ENCODE data around the gene LIM2.

LIM2 gene

GRCh38 chr19:51365211-51365964 lies 22.4 kb downstream of the LIM2 start:
- peak; percentile 45 for DNase-seq

DNA sequence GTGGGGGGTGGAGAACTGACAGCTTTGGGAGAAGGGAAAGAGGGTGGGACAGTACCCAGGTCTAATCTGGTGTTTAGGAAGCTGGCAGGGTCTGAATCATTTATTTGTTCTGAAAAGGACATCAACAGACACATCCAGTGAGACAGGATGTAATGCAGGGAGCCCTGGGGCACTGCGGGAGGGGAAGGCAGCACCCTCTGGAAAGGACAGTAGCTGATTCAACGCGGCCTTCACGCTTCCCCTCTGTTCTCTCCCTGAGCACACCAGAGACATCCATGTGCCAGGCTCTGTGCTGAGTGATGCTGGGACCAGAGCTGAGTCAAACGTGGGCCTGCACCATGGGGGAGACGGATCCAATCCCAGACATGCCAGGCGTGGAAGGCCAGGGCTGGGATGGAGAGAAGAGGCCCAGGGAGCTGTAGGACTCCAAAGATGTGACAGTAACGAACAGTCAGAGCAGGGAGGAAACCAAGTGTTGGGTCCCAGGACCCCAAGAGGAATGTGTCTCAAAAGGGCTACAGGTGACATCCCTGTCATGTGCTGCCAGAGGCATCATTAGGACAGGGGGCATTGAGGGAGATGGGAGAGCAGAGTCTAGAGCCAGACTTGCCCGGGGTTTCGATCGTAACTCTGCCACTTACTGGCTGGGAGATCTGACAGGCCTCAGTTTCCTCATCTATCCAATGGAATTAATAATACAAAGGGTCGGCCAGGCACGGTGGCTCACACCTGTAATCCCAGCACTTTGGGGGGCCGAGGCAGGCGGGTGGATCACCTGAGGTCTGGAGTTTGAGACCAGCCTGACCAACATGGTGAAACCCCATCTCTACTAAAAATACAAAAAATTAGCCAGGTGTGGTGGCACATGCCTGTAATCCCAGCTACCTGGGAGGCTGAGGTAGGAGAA lies 23.3 kb downstream of the LIM2 start:
- DNase-seq = peak; percentile 47

DNA sequence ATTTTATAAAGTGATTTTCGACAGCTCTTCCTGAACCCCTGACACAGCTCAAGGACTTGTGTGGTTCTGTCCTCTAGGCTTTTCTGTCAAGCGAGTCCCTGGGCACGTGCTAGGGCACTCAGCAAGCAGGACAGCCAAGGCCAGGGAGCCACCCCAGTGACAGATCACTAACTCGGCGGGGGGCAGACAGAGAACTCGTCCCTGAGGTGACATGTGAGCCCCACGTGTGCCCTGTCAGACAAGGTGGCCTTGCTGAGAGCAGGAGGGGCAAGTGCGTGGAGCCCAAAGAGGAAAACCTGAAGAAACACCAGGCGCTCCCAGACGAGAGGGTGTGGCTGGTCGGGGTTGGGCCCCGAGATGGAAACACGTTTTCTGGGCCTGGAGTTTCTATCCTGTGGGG lies 26.5 kb downstream of the LIM2 start:
- DNase-seq = no peak

DNA sequence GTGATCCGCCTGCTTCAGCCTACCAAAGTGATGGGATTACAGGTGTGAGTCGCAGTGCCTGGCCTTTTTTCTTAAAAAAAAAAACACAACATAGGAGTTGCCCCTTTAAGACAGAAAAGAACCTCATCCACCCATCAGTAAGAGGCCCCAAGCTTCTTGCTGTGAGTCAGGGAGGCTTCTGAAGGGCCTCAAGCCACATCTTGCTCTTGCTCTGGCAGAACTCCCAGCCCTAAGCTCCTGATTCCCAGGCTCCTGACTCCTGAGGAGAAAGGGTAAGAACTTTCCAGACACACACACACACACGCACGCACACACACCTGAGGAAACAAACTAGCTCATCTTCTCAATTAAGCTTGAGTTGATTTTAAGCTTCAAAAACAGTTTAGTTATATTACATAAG lies 28.5 kb downstream of the LIM2 start:
- DNase-seq = peak; percentile 68

- no peak for DNase-seq
Measured at GRCh38 chr19:51357952-51358351, 29.8 kb downstream of the LIM2 start.

DNA sequence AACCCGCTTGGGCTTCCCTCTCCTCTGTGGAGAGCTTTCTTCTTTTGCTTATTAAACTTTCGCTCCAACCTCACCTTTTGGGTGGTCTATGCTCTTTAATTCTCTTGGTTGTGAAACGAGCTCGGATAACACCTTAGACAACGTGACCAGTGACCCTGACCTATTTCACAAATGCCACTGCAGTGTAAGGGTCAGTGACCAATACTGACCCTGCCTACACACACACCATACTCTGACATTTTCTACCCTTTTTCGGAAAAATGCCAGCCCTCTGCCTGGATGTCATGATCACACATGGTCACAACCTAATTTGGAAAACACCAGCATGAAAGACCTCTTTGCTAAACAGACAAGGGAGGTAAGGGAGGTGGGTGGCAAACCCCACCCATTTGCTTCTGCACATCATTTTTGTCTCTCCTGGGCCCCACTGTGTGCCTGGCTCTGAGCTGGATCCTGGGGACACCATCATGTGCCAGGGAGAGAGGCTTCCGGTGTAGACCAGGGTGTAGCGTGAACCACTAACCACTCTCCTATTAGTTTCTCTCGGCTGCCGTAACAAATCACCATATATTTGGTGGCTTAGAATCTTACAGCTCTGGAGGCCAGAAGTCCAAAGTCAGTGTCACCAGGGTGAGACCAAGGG lies 31.5 kb downstream of the LIM2 start:
- DNase-seq = no peak

- no peak for DNase-seq
Measured at GRCh38 chr19:51354742-51355148, 33.0 kb downstream of the LIM2 start.

- no peak for DNase-seq
Measured at GRCh38 chr19:51354103-51354741, 33.6 kb downstream of the LIM2 start.

GRCh38 chr19:51352783-51353360 lies 34.9 kb downstream of the LIM2 start:
- no peak for DNase-seq

GRCh38 chr19:51351266-51351990 lies 36.3 kb downstream of the LIM2 start:
- no peak for DNase-seq

DNA sequence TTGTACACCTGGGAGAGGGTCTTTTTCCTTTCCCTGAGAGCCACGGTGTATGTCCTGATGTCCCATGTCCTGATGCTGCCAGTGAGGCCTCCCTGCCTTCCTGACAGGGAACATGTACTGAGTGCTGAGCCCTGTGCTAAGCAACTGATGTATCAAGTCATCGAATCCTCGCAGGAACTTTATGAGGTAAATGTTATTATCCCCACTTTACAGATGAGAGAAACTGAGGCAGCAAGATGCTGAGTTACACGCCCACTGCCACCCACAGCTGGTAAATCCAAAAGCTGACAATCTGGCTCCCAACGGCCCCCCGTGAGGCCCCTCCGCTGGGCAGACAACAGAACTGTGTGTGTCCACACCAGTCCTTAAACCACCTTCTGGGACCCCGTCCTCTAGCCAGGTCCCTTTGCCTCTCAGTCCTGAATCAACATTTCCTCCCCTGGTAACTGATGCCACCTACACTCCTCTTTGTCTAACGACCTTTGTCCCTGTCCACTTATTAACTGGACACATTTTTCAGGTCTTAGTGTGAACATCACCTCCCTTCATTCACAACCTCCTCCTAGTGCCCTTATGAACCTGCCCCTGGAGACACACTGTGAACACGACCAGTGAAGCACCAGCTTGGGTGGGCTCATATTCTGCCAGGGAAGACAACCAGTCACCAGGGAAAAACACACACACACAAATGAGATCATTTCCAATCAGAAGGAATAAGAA lies 40.4 kb downstream of the LIM2 start:
- DNase-seq = no peak

DNA sequence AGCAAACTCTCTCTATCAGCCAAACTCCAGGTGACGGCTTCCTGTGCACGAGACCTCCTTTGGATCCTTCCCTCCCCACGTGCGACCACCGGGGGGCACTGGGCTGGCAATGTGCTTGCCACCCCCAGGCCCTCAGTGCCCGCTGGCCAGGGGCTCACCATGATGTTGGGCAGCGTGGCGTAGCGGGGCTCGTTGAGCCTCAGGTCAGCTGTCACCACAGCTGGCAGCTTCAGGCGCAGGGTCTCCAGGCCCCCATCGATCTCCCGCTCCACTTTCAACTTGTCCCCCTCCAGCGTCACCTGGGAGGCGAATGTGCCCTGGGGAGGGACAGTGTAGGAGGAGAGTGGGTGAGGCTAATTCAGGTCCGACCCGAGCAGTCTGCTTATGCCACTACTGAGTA lies 41.0 kb downstream of the LIM2 start:
- no peak for DNase-seq

DNA sequence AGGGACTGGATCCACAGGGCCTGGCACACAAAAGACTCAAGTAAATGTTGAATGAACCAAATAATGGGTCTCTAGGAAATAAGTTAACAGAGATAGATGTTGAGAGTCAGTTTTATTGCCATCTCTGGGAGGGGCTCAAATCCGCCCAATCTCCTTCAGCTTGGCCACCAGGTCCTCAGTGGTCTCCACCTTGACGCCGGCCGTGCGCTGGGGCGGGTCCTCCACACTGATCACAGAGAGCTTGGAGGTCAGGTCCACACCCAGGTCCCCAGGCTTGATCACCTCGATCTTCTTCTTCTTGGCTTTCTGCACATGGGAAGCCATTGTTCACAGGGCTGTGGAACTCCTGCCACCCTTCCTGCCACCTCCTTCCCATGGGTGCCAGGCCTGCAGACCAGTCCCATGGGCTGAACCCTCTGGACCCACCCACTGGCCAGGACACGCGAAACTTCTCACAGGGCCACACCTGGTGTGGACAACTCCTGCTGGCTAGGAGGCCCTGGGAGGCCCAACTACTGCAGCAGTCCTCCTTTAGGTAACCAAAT lies 42.6 kb downstream of the LIM2 start:
- no peak for DNase-seq

DNA sequence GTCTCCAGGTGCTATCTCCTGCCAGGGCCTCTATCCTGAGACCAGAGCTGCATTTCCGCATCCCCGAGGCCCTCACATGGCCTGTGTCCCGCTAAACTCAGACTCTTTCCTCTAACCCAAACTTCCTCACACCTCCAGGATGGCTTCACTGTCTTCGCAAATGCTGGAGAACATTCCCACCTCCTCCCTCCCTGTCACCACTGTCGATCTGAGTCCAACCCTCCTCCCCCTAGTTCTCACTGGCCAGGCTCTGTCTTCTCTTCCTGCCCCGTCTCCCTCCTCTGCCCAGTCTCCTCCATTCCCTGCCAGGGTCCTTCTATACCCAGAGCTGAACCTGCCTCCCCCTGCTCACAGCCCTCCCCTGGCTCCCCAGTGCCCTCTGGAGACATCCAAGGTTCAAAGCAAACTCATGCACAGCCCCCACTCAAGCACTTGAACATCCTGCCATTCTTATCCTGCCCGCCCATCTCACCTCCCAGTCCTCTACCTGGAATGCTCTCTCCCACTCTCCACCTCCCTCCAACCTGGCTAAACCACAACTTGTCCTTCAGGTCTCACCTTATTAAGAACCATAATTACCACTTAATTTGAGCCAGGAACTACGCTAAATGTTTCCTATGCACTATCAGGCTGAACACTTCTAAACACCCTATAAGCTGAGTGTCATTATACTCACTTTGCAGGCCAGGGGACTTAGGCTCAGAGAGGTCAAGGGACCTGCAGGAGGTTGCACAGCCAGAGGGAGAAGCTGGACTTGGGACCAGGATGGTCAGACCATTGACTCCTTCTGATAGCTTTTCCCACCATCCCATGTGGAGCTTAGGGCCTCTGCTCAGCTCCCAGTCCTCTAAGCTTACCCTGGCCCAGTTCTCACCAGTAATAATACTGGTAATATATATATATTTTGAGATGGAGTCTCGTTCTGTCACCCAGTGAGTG lies 44.9 kb downstream of the LIM2 start:
- DNase-seq = no peak

DNA sequence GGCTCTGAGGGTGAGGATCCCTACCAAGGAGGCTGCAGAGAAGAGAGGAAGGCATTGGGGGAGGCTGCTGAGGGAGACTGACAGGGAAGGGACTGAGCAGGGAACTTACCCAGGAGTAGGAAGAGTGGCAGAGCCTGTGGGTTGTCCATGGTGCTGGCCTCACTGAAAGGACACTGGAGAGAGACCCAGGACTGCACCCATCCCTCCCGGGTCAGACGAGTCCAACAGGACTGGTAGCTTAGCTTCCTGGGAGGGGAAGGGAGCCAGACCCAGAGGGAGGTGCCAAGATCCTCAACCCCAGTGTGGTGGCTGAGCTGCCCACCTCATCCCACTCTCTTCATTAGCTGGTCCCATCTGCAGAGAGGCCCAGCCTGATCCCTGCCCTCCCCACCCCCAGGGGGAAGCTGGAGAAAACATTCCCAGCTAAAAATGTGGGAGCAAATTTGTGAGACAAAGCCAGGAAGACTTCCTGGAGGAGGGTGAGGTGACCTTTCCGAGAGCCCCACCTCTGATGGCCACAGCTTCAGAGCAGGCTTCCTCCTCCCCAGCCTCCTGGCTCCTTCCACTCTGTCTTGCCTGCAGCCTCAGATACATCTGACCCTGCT lies 45.7 kb downstream of the LIM2 start, which contains the start of gene VSIG10L:
VSIG10L (minus strand) TSS at position 164 of the 605 bp plus-strand sequence; CDS start at position 149, 15 bp downstream.
- no peak for DNase-seq

GRCh38 chr19:51341066-51341465 lies 46.7 kb downstream of the LIM2 start:
- DNase-seq = no peak

- peak; percentile 97 for DNase-seq
Measured at GRCh38 chr19:51339687-51340656, 47.8 kb downstream of the LIM2 start.

DNA sequence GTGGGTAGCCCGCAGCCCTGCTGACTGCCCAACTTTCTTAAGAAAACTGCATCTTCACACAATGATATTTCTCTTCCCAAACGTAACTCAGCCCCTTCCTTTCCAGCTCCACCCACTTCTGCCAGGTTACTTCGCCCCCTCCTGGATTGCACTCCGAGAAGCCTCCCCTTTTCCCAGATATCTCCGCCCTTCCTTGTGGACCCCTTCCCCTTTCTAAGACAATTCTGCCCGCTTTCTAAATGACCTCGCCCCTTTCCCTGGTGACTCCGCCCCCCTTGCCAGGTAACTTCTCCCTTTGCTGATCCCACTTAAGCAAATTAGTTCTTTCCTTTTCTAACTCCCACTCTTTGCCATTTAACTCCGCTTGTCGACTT lies 48.5 kb downstream of the LIM2 start:
- no peak for DNase-seq
